SK-N-SH treated with all-trans-retinoic acid at 6 μM for 48 hours (cell line): ENCODE measurements around the gene OVOL3.

ENCODE experiments used
- ARNTL ChIP-seq: fragments of 450-650 bp; formaldehyde crosslinking; IDR thresholded peaks from 2 replicates; pipeline ENCODE4 v1.5.0; 2020; ENCODE audit warnings: low read depth, mild to moderate bottlenecking, moderate library complexity, borderline replicate concordance
- GLIS3 ChIP-seq: fragments of 250-450 bp; sonication (Bioruptor Pico); IDR thresholded peaks from 2 replicates; pipeline ENCODE4 v1.5.0; 2020; ENCODE audit warnings: mild to moderate bottlenecking, moderate library complexity
- PPARA ChIP-seq: fragments of 250-450 bp; sonication (Bioruptor Pico); IDR thresholded peaks from 2 replicates; pipeline ENCODE4 v1.5.0; 2020; ENCODE audit warnings: mild to moderate bottlenecking, borderline replicate concordance
- RARB ChIP-seq: fragments of 250-450 bp; sonication (Bioruptor Pico); IDR thresholded peaks from 2 replicates; pipeline ENCODE4 v1.8.0; 2021; ENCODE audit warnings: mild to moderate bottlenecking, moderate library complexity
- ZFP30 ChIP-seq: fragments of 450-650 bp; formaldehyde crosslinking; IDR thresholded peaks from 2 replicates; pipeline ENCODE4 v1.5.0; 2022; ENCODE audit warnings: mild to moderate bottlenecking, moderate library complexity
- TF ChIP-seq, protein P1 (sequence below): fragments of 250-450 bp; sonication (Bioruptor Pico); IDR thresholded peaks from 2 replicates; pipeline ENCODE4 v1.8.0; 2020; ENCODE audit warnings: mild to moderate bottlenecking, moderate library complexity, borderline replicate concordance

DNA sequence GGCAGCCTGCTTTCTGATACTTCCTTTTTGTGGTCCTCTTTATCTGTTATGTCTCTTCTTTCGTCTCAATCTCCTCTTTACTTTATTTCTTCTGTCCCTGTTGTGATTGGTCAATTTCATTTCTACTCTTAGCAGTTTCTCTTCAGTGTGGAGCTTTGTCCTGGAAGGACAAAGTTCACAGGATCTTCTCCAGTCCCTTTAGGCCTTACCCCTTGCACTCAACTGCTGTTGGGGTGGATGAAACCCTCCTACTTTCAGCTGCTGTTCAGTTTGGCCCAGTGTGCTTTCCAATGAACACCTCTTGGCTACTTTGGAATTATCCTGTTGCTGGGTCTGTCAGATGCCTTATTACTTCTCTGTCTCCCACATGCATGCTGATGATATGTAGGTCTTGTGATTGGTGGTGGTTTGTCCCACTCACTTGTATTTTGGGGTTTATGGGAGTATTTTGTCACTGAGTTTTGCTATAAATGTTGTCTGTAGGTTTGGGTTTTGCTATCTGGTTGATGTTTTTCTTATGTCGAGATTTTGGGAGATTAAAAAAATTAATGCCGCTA is 31.5 kb upstream of the OVOL3 start:
- TF ChIP-seq, protein P1, sequence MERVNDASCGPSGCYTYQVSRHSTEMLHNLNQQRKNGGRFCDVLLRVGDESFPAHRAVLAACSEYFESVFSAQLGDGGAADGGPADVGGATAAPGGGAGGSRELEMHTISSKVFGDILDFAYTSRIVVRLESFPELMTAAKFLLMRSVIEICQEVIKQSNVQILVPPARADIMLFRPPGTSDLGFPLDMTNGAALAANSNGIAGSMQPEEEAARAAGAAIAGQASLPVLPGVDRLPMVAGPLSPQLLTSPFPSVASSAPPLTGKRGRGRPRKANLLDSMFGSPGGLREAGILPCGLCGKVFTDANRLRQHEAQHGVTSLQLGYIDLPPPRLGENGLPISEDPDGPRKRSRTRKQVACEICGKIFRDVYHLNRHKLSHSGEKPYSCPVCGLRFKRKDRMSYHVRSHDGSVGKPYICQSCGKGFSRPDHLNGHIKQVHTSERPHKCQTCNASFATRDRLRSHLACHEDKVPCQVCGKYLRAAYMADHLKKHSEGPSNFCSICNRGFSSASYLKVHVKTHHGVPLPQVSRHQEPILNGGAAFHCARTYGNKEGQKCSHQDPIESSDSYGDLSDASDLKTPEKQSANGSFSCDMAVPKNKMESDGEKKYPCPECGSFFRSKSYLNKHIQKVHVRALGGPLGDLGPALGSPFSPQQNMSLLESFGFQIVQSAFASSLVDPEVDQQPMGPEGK (CRISPR knock-in tag): no peak
- TF ChIP-seq GLIS3 (CRISPR knock-in tag) (no peak), ARNTL (no peak), PPARA (CRISPR knock-in tag) (no peak), RARB (CRISPR knock-in tag) (no peak), ZFP30 (no peak)
